ENCODE data around the gene CENPP. TPM values are rescaled to one million over a fixed set of nuclear protein-coding genes. Genes with fewer than 3 reads are reported as not detected.
A peak's percentile ranks its signal among the peaks of the same experiment; 100 is the strongest.
"Not testable (repeated sequence)": the region's sequence is repeated elsewhere in the genome, so short reads cannot be mapped to it uniquely, and the experiment has no call there.

Gene CENPP
- total RNA-seq, 1 donor from 2014 or later: 1.9 TPM

DNA sequence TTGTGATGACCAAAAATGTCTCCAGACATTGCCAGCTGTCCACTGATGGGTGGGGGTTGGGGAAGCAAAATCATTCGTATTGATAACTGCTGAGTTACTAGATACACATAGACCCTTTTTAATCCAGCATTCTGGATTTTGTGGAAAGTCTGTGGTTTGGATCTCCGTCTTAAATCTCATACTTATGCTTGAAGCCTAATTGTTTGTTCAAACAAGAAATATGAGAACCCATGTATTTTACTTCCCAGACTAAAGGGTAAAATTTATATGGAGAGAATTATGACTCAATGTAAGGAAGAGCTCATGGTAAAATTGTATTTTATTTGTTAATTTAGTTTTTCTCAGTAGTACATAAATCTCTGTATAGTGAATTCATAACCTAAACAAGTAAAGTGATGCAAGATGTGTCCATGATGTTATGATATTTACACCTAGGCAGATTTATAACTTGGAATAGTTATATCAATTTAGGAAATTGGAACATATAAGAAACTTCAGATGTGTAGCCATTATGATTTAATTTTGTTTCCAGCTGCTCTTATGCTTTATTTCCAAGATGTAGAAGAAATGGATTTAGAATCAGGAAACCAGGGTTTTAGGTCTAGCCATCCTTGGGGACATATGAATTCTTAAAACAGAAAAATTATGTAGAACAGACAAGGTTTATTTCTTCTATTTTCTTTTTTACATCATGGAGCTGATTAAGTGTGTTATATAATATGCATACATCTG is 83.2 kb downstream of the CENPP start:
- Mint-ChIP-seq H3K27me3 (ENCODE audit: low read depth, unreplicated experiment) (no peaks in the 10 kb centered on the region), H3K4me3 (ENCODE audit: unreplicated experiment) (no peak overlapping the region), H3K9me3 (ENCODE audit: unreplicated experiment) (no peaks in the 10 kb centered on the region), H3K27ac (ENCODE audit: unreplicated experiment) (no peak overlapping the region), H3K36me3 (ENCODE audit: low read depth, unreplicated experiment) (no peaks in the 10 kb centered on the region), H3K4me1 (ENCODE audit: low read depth, unreplicated experiment) (peaks cover 7% of the 10 kb centered on the region)
- no peaks in the 10 kb centered on the region for H3K36me3 ChIP-seq (ENCODE audit: insufficient read depth, low read length)
- TF ChIP-seq EZH2 (IDR thresholded peaks at IDR 0.05; ENCODE audit: insufficient read depth, low read length) (no peak), CTCF (IDR thresholded peaks at IDR 0.05; ENCODE audit: insufficient read depth, low read depth, low read length) (no peak)
- H4K20me1 ChIP-seq (ENCODE audit: insufficient read depth, low read length): no peaks in the 10 kb centered on the region
- no peak overlapping the region for H2AFZ ChIP-seq (ENCODE audit: low read depth, low read length)
- no peaks in the 10 kb centered on the region for H3K79me2 ChIP-seq (ENCODE audit: insufficient read depth, low read length)
- H3K4me1 ChIP-seq (ENCODE audit: insufficient read depth, low read length): peaks cover 4% of the 10 kb centered on the region
- H3K9ac ChIP-seq (ENCODE audit: low read length): no peak overlapping the region
- no peak overlapping the region for H3K4me3 ChIP-seq (ENCODE audit: insufficient read depth, low read depth, low read length)
- H3K4me2 ChIP-seq (ENCODE audit: low read length): no peak overlapping the region
- no peak overlapping the region for H3K27ac ChIP-seq (ENCODE audit: low read depth, low read length)
- H3K9me3 ChIP-seq (ENCODE audit: insufficient read depth, low read depth, low read length): no peaks in the 10 kb centered on the region
- DNase-seq (ENCODE audit: low read depth): no peak
- no peak for FAIRE-seq
- H3K27me3 ChIP-seq (ENCODE audit: insufficient read depth, low read length): no peaks in the 10 kb centered on the region

DNA sequence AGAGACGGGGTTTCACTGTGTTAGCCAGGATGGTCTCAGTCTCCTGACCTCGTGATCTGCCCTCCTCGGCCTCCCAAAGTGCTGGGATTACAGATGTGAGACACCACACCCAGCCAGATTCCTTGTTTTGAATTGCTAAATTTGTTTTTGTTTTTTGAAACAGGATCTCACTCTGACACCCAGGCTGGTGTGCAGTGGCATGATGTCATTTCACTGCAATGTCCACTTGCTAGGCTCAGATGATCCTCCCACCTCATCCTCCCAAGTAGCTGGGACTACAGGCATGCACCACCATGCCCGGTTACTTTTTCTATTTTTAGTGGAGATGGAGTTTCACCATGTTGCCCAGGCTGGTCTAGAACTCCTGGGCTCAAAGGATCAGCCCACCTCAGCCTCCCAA is 85.4 kb downstream of the CENPP start:
- H3K9me3 Mint-ChIP-seq (ENCODE audit: unreplicated experiment); H3K79me2 ChIP-seq (ENCODE audit: insufficient read depth, low read length); H3K27ac Mint-ChIP-seq (ENCODE audit: unreplicated experiment); H3K4me3 ChIP-seq (ENCODE audit: insufficient read depth, low read depth, low read length); H3K36me3 Mint-ChIP-seq (ENCODE audit: low read depth, unreplicated experiment); H3K4me1 Mint-ChIP-seq (ENCODE audit: low read depth, unreplicated experiment); H3K27ac ChIP-seq (ENCODE audit: low read depth, low read length); H3K9me3 ChIP-seq (ENCODE audit: insufficient read depth, low read depth, low read length); H3K4me2 ChIP-seq (ENCODE audit: low read length); FAIRE-seq; H3K27me3 Mint-ChIP-seq (ENCODE audit: low read depth, unreplicated experiment); H4K20me1 ChIP-seq (ENCODE audit: insufficient read depth, low read length); DNase-seq (ENCODE audit: low read depth); H3K36me3 ChIP-seq (ENCODE audit: insufficient read depth, low read length); H3K9ac ChIP-seq (ENCODE audit: low read length); H3K4me1 ChIP-seq (ENCODE audit: insufficient read depth, low read length); H3K27me3 ChIP-seq (ENCODE audit: insufficient read depth, low read length); H3K4me3 Mint-ChIP-seq (ENCODE audit: unreplicated experiment); H2AFZ ChIP-seq (ENCODE audit: low read depth, low read length): not testable (repeated sequence)

- peaks cover 3% of the 10 kb centered on the region for H3K4me1 Mint-ChIP-seq (ENCODE audit: low read depth, unreplicated experiment)
- H4K20me1 ChIP-seq (ENCODE audit: insufficient read depth, low read length): no peaks in the 10 kb centered on the region
- peak; percentile 29 for DNase-seq (ENCODE audit: low read depth)
- no peaks in the 10 kb centered on the region for H3K79me2 ChIP-seq (ENCODE audit: insufficient read depth, low read length)
- no peak overlapping the region for H3K4me2 ChIP-seq (ENCODE audit: low read length)
- H3K4me3 Mint-ChIP-seq (ENCODE audit: unreplicated experiment): no peak overlapping the region
- no peaks in the 10 kb centered on the region for H3K9me3 Mint-ChIP-seq (ENCODE audit: unreplicated experiment)
- no peaks in the 10 kb centered on the region for H3K36me3 Mint-ChIP-seq (ENCODE audit: low read depth, unreplicated experiment)
- H3K9ac ChIP-seq (ENCODE audit: low read length): no peak overlapping the region
- H3K27ac Mint-ChIP-seq (ENCODE audit: unreplicated experiment): no peak overlapping the region
- no peaks in the 10 kb centered on the region for H3K27me3 ChIP-seq (ENCODE audit: insufficient read depth, low read length)
- no peaks in the 10 kb centered on the region for H3K36me3 ChIP-seq (ENCODE audit: insufficient read depth, low read length)
- TF ChIP-seq EZH2 (IDR thresholded peaks at IDR 0.05; ENCODE audit: insufficient read depth, low read length) (no peak), CTCF (IDR thresholded peaks at IDR 0.05; ENCODE audit: insufficient read depth, low read depth, low read length) (no peak)
- no peak overlapping the region for H2AFZ ChIP-seq (ENCODE audit: low read depth, low read length)
- H3K4me1 ChIP-seq (ENCODE audit: insufficient read depth, low read length): peaks cover 4% of the 10 kb centered on the region
- H3K27me3 Mint-ChIP-seq (ENCODE audit: low read depth, unreplicated experiment): no peaks in the 10 kb centered on the region
- FAIRE-seq: no peak
- no peaks in the 10 kb centered on the region for H3K9me3 ChIP-seq (ENCODE audit: insufficient read depth, low read depth, low read length)
- H3K4me3 ChIP-seq (ENCODE audit: insufficient read depth, low read depth, low read length): no peak overlapping the region
- H3K27ac ChIP-seq (ENCODE audit: low read depth, low read length): no peak overlapping the region
These were observed 88.8 kb downstream of the CENPP start for GRCh38 chr9:92414566-92414965.

All from astrocyte (in vitro differentiated cells and primary cell).